Activated CD4-positive, alpha-beta T cell treated with anti-CD3 and anti-CD28 coated beads, Interleukin-10, Interleukin-2, amounts not matched to agents 100 ng/mL and 50 ng/mL, durations not matched to agents 16 hours and 8 hours (primary cell): ENCODE measurements around the gene PI4K2A.
"Not testable (repeated sequence)": the region's sequence is repeated elsewhere in the genome, so short reads cannot be mapped to it uniquely, and the experiment has no call there.

ENCODE experiments used
- DNase-seq: peaks from one replicate; pipeline ENCODE4 v3.0.0-alpha.2; 2020

PI4K2A gene

GRCh38 chr10:97676770-97677581 lies 36.5 kb downstream of the PI4K2A start:
- peak; percentile 52 for DNase-seq

GRCh38 chr10:97679594-97679993 lies 39.1 kb downstream of the PI4K2A start:
- no peak for DNase-seq

- no peak for DNase-seq
These were observed 41.6 kb downstream of the PI4K2A start for GRCh38 chr10:97682042-97682441.

GRCh38 chr10:97683556-97684367 lies 43.3 kb downstream of the PI4K2A start:
- DNase-seq: no peak

GRCh38 chr10:97684368-97684713 lies 43.9 kb downstream of the PI4K2A start:
- not testable (repeated sequence) for DNase-seq

- DNase-seq: no peak
These were observed 44.5 kb downstream of the PI4K2A start for GRCh38 chr10:97684866-97685394.

- DNase-seq: no peak
These were observed 45.0 kb downstream of the PI4K2A start for GRCh38 chr10:97685395-97685958.

GRCh38 chr10:97686301-97686961 lies 46.0 kb downstream of the PI4K2A start:
- peak; percentile 34 for DNase-seq

GRCh38 chr10:97686962-97687784 lies 46.7 kb downstream of the PI4K2A start, which contains the start of gene AVPI1:
TSS of gene AVPI1 (minus strand) at chr10:97687241. CDS start at chr10:97679905, 7,336 bp downstream.
- DNase-seq: peak; percentile 95

GRCh38 chr10:97687785-97688781 lies 47.6 kb downstream of the PI4K2A start:
- DNase-seq: no peak

- DNase-seq: no peak
These were observed 49.1 kb downstream of the PI4K2A start for GRCh38 chr10:97689559-97690020.

GRCh38 chr10:97690133-97690532 lies 49.7 kb downstream of the PI4K2A start:
- DNase-seq: no peak

- not testable (repeated sequence) for DNase-seq
These were observed 57.7 kb downstream of the PI4K2A start for GRCh38 chr10:97698072-97698655.

GRCh38 chr10:97701438-97702069 lies 61.1 kb downstream of the PI4K2A start:
- peak; percentile 78 for DNase-seq

- DNase-seq: no peak
These were observed 63.1 kb downstream of the PI4K2A start for GRCh38 chr10:97703398-97704067.

- no peak for DNase-seq
These were observed 63.9 kb downstream of the PI4K2A start for GRCh38 chr10:97704341-97704740.

GRCh38 chr10:97705006-97705670 lies 64.7 kb downstream of the PI4K2A start:
- DNase-seq: no peak

GRCh38 chr10:97707134-97707861 lies 66.8 kb downstream of the PI4K2A start:
- no peak for DNase-seq
